MM.1S (cell line): ENCODE data around the gene DAPP1.
"Not testable (repeated sequence)": the region's sequence is repeated elsewhere in the genome, so short reads cannot be mapped to it uniquely, and the experiment has no call there.

Experiments
- DNase-seq: peaks from one replicate; pipeline ENCODE4 v3.0.0-alpha.2; 2015
- H2AFZ ChIP-seq: fragments of 300-600 bp; sonication (generic); 2 replicates; pipeline ENCODE4 v1.6.0; 2016; ENCODE audit warnings: antibody characterized with exemption, low read length
- H3F3A ChIP-seq: fragments of 300-600 bp; sonication (generic); 2 replicates; pipeline ENCODE4 v1.6.1; 2016; ENCODE audit warnings: mild to moderate bottlenecking, antibody characterized with exemption, low read length, moderate library complexity, mixed read lengths; ENCODE audit not compliant: insufficient read depth
- H3K27ac ChIP-seq: fragments of 300-600 bp; sonication (generic); 2 replicates; pipeline ENCODE4 v1.5.1; 2016; ENCODE audit warnings: mild to moderate bottlenecking, low read length
- H3K27me3 ChIP-seq: fragments of 300-600 bp; sonication (generic); replicated peaks from 2 replicates; pipeline ENCODE4 v1.6.0; 2016; ENCODE audit warnings: low read length; ENCODE audit not compliant: insufficient read depth
- H3K36me3 ChIP-seq: fragments of 300-600 bp; sonication (generic); replicated peaks from 2 replicates; pipeline ENCODE4 v1.6.1; 2016; ENCODE audit warnings: mild to moderate bottlenecking, low read length, mixed read lengths; ENCODE audit not compliant: insufficient read depth
- H3K4me1 ChIP-seq: fragments of 300-600 bp; sonication (generic); 2 replicates; pipeline ENCODE4 v1.6.1; 2016; ENCODE audit warnings: low read length, mixed read lengths
- H3K4me2 ChIP-seq: fragments of 300-600 bp; sonication (generic); 2 replicates; pipeline ENCODE4 v1.6.0; 2016; ENCODE audit warnings: low read depth, low read length
- H3K4me3 ChIP-seq: fragments of 300-600 bp; sonication (generic); 2 replicates; pipeline ENCODE4 v1.5.1; 2016; ENCODE audit warnings: low read length, mixed read lengths
- H3K79me2 ChIP-seq: fragments of 300-600 bp; sonication (generic); 2 replicates; pipeline ENCODE4 v1.6.1; 2016; ENCODE audit warnings: mixed run types, low read length, mixed read lengths
- H3K9ac ChIP-seq: fragments of 300-600 bp; sonication (generic); 2 replicates; pipeline ENCODE4 v1.6.1; 2016; ENCODE audit warnings: low read length, mixed read lengths
- H3K9me2 ChIP-seq: fragments of 300-600 bp; sonication (generic); replicated peaks from 2 replicates; pipeline ENCODE4 v1.6.1; 2016; ENCODE audit warnings: mild to moderate bottlenecking, low read length, mixed read lengths; ENCODE audit not compliant: insufficient read depth
- H3K9me3 ChIP-seq: fragments of 300-600 bp; sonication (generic); replicated peaks from 2 replicates; pipeline ENCODE4 v1.6.1; 2016; ENCODE audit warnings: mild to moderate bottlenecking, low read length, mixed read lengths; ENCODE audit not compliant: insufficient read depth
- H4K20me1 ChIP-seq: fragments of 300-600 bp; sonication (generic); 2 replicates; pipeline ENCODE4 v1.6.1; 2016; ENCODE audit warnings: mild to moderate bottlenecking, low read length, moderate library complexity, mixed read lengths; ENCODE audit not compliant: insufficient read depth
- EZH2 ChIP-seq: fragments of 300-600 bp; sonication (generic); optimal IDR thresholded peaks from 2 replicates; pipeline ENCODE3; 2017; ENCODE audit warnings: low read depth, mild to moderate bottlenecking, antibody characterized with exemption, low read length, mixed read lengths
- EZH2phosphoT487 ChIP-seq: fragments of 300-600 bp; sonication (generic); IDR thresholded peaks from 2 replicates; pipeline ENCODE4 v1.6.1; 2018; ENCODE audit warnings: antibody characterized with exemption, low read length
- TF ChIP-seq, protein P1 (sequence below): fragments of 300-600 bp; sonication (generic); IDR thresholded peaks from 2 replicates; pipeline ENCODE4 v1.5.1; 2016; ENCODE audit warnings: antibody characterized with exemption, low read length, mixed read lengths

Gene DAPP1

DNA sequence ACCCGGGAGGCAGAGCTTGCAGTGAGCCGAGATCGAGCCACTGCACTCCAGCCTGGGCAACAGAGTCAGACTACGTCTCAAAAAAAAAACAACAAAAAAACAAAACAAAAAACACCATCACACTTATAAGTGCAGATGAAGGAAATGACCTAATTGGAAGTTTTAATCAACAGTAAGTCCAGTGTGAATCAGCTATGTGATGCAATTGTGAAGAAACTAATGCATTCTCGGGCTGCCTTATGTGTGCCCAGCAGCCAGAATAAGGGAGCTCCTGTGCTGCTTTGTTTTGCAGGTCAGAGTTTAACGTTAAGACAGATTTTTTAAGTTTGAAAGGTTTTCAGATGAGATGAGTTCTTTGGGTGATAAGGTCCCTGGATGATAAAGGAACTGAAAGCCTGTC lies 10.8 kb downstream of the DAPP1 start:
- Histone ChIP-seq H4K20me1 (peaks cover 8% of the 10 kb centered on the region; the same call in 1 of the 2 replicates), H3K27ac (peak overlapping the region; percentile 24; the same call in 1 of the 2 replicates), H3K4me1 (peaks cover 33% of the 10 kb centered on the region), H3K27me3 (no peaks in the 10 kb centered on the region), H3F3A (peaks cover 4% of the 10 kb centered on the region; the same call in 1 of the 2 replicates), H3K4me3 (no peak overlapping the region), H3K79me2 (peaks cover 97% of the 10 kb centered on the region), H3K9me2 (no peaks in the 10 kb centered on the region), H3K36me3 (no peaks in the 10 kb centered on the region; the same call in 1 of the 2 replicates), H3K9ac (no peak overlapping the region), H3K9me3 (no peaks in the 10 kb centered on the region), H3K4me2 (no peak overlapping the region), H2AFZ (no peak overlapping the region)
- TF ChIP-seq EZH2phosphoT487 (no peak), EZH2 (no peak)
- TF ChIP-seq, protein P1, sequence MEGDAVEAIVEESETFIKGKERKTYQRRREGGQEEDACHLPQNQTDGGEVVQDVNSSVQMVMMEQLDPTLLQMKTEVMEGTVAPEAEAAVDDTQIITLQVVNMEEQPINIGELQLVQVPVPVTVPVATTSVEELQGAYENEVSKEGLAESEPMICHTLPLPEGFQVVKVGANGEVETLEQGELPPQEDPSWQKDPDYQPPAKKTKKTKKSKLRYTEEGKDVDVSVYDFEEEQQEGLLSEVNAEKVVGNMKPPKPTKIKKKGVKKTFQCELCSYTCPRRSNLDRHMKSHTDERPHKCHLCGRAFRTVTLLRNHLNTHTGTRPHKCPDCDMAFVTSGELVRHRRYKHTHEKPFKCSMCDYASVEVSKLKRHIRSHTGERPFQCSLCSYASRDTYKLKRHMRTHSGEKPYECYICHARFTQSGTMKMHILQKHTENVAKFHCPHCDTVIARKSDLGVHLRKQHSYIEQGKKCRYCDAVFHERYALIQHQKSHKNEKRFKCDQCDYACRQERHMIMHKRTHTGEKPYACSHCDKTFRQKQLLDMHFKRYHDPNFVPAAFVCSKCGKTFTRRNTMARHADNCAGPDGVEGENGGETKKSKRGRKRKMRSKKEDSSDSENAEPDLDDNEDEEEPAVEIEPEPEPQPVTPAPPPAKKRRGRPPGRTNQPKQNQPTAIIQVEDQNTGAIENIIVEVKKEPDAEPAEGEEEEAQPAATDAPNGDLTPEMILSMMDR: no peak
- DNase-seq: no peak

DNA sequence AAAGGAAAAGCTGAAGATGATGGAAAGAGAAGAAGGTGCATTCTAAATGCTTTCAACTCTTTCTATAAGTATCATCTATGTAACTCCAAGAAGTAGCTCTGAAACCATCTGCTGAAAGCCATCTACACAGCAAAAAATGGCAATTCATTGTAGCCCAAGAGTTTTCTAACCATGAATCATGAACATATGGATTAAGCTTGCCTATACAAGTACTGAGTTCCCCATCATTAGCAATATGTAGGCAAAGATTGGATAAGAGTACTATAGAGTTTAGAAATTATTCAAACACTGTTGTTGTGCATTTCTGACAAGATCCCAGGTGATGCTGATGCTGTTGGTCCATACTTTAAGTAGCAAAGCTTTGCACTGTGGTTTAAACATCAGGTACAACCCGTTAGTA lies 11.2 kb downstream of the DAPP1 start:
- TF ChIP-seq EZH2 (no peak), EZH2phosphoT487 (no peak)
- TF ChIP-seq, protein P1: no peak
- Histone ChIP-seq H3K79me2 (peaks cover 97% of the 10 kb centered on the region), H3K27ac (peak overlapping the region; percentile 24; the same call in 1 of the 2 replicates)

DNA sequence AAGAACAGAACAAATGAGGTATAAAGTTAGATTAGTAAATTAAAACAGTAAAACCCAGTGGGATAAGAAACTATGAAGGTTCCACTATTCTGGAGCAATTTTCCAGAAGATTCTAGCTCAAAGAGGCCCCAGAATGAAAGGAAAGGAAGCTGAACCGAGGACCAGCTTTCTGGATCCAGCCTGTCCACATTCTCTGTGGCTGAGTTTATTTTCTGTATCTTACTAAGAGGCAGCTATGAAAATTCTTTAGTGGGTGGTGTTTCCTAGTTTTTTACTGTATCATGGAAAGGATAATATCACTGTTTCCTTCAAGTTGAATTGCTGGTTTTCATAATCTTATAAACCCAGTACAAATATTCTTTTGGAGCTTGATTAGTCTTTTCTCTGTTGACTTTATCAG lies 11.8 kb downstream of the DAPP1 start:
- no peak overlapping the region for H3K4me3 ChIP-seq
- TF ChIP-seq EZH2phosphoT487 (no peak), EZH2 (no peak)
- TF ChIP-seq, protein P1: no peak
- peaks cover 8% of the 10 kb centered on the region; the same call in 1 of the 2 replicates for H4K20me1 ChIP-seq
- H2AFZ ChIP-seq: no peak overlapping the region
- H3K79me2 ChIP-seq: peaks cover 99% of the 10 kb centered on the region
- H3K4me2 ChIP-seq: no peak overlapping the region
- H3K4me1 ChIP-seq: peaks cover 29% of the 10 kb centered on the region; the same call in 1 of the 2 replicates
- no peaks in the 10 kb centered on the region; the same call in 1 of the 2 replicates for H3K36me3 ChIP-seq
- H3F3A ChIP-seq: peaks cover 4% of the 10 kb centered on the region; the same call in 1 of the 2 replicates
- H3K27me3 ChIP-seq: no peaks in the 10 kb centered on the region
- H3K9me3 ChIP-seq: no peaks in the 10 kb centered on the region
- H3K9me2 ChIP-seq: no peaks in the 10 kb centered on the region
- H3K27ac ChIP-seq: no peak overlapping the region
- H3K9ac ChIP-seq: no peak overlapping the region
- no peak for DNase-seq

More for the DNA sequence above, 11.2 kb downstream of the DAPP1 start:
- Histone ChIP-seq H2AFZ (no peak overlapping the region), H3K36me3 (no peaks in the 10 kb centered on the region; the same call in 1 of the 2 replicates), H3K4me1 (peaks cover 29% of the 10 kb centered on the region), H3K9me3 (no peaks in the 10 kb centered on the region), H4K20me1 (peaks cover 8% of the 10 kb centered on the region; the same call in 1 of the 2 replicates), H3K4me2 (no peak overlapping the region), H3K27me3 (no peaks in the 10 kb centered on the region), H3K9me2 (no peaks in the 10 kb centered on the region), H3F3A (peaks cover 4% of the 10 kb centered on the region; the same call in 1 of the 2 replicates), H3K9ac (no peak overlapping the region), H3K4me3 (no peak overlapping the region)
- DNase-seq: no peak

DNA sequence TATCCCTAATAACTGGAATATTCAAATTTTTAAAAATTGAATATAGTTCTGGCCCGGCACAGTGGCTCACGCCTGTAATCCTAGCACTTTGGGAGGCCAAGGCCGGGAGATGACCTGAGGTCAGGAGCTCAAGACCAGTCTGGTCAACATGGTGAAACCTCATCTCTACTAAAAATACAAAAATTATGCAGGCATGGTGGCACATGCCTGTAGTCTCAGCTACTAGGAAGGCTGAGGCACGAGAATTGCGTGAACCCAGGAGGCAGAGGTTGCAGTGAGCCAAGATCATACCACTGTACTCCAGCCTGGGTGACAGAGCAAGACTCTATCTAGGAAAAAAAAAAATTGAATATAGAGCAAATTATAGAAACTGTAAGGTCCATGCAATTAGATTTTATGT lies 13.4 kb downstream of the DAPP1 start:
- not testable (repeated sequence) for H3K4me3 ChIP-seq, H3K4me2 ChIP-seq, H3K9me2 ChIP-seq, DNase-seq, H3K9ac ChIP-seq, H2AFZ ChIP-seq, H3K27ac ChIP-seq, H3F3A ChIP-seq, H3K9me3 ChIP-seq, H3K27me3 ChIP-seq, H4K20me1 ChIP-seq, H3K36me3 ChIP-seq
- H3K4me1 ChIP-seq: 0 out of 2 replicates have a peak, but pooled peaks cover 23% of the 10 kb centered on the region
- H3K79me2 ChIP-seq: peaks cover 99% of the 10 kb centered on the region
